ENCODE measurements around the gene PHF21A.

GRCh38 chr11:45932217-45932616, 189.0 kb downstream of the PHF21A start:
- TF ChIP-seq CTCF (IDR thresholded peaks at IDR 0.05) (no peak), POLR2A (IDR thresholded peaks at IDR 0.05) (no peak), POLR2AphosphoS5 (IDR thresholded peaks at IDR 0.05) (no peak)
